GM21381 (cell line): ENCODE results near the gene CSNK2B.

Experiments
- ATAC-seq: cut with Tn5 transposase; IDR thresholded peaks from one replicate; pipeline ENCODE4 v1.9.1; 2021; ENCODE audit warnings: mild to moderate bottlenecking, moderate library complexity; ENCODE audit not compliant: unreplicated experiment

The CSNK2B gene

DNA sequence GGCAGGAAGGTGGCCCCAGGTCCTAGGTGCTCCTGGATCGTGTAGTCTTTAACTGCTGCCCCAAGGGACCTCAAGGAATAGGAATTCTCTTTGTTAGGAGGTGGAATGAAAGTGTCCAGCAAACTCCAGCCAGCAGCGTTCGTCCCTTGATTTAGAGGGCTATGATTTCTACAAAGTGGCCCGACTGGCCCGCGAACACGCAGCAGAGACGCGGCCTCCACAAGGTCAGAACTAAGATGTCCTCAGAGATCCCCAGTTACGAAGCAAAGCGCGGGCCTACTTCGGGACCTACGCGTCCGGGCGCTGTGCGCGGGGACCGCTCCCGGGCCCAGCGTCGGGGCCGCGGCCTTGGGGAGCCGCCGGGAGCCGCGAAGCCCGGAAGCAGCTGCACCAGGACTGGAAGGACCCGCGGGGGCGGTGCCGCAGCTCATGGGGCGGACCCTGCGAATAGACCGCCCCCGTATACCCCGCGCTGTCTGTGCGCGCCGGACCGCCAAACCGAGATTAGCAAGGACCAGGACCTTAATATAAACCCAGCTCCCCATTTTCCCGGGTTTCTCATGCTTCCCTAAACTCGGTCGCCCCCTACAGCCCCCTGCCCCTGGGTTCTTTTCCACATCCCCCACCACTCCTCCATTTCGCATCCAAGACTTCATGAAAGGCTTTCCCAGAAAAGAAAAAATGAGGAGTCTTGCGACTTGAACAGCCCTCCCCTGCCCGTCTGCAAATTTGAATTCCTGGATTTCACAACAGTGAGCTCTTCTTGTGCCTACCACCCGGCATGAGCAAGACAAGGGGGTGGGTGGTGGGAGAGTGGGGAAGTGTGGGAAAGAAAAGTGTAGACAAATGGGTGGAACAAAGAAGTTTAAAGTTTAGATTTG, 5.3 kb upstream of the CSNK2B start, which contains the start of gene C6orf47:
Gene C6orf47 (minus strand): TSS at position 398 of the 881 bp plus-strand sequence. CDS start 831 bp downstream, outside the sequence.
- ATAC-seq, result peak; percentile 43

DNA sequence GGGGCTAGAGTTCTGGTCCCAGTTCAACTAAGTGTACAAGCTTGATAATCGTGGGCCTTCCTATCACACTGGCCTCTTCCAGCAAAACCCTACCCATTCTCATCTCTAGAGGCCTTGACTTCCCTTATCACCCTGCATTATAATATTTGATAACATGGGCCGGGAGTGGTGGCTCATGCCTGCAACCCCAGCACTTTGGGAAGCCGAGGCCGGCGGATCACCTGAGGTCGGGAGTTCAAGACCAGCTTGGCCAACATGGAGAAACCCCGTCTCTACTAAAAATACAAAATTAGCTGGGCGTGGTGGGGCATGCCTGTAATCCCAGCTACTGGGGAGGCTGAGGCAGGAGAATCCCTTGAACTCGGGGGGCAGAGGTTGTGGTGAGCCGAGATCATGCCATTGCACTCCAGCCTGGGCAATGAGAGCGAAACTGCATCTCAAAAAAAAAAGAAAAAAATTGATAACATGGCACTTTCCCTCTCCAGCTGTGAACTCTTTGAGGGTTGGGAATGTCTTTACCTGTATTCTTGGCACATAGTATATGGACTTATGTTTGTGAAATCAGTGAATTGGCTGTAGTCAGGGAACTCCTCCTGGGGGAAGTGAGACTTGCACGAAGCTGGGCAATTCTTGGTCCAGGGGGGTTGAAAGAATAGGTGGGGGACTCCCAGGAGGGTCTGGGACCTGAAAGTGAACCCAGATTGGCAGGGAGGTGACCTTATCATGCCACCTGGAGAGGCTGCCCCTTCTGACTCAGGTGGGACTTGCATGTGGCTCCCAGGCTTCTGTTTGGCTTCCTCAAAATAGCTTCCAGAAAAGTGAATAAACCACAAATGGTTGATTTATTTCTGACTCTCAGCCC, 4.4 kb upstream of the CSNK2B start:
- no peak for ATAC-seq

DNA sequence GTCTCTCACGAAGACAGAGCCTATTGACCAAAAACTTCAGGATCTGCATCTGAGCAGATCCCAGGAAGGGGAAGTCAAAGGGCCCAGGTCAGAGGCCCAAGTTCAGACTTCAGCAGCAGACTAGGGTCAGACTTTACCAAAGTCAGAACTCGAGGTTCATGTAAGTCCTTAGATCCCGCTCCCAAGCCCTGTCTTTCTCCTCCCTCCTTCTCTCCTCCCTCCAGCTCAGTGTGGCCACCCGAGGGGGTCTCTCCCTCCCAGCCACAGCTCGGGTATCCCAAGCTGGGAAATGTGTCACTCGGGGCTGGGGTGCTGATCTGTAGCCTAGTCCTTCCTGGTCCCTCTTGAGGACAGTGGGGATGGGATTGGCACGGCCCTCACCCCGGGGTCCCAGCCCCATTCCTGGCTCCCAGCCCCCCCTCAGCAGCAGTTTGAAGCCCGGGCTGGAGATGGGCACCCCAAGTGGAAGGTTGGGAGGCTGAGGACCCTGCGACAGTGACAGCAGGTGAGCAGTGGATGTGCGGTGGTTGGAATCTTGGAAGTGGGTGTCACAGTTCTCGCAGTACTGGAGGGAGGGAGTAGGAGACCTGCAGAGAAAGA, 3.7 kb upstream of the CSNK2B start:
- no peak for ATAC-seq

DNA sequence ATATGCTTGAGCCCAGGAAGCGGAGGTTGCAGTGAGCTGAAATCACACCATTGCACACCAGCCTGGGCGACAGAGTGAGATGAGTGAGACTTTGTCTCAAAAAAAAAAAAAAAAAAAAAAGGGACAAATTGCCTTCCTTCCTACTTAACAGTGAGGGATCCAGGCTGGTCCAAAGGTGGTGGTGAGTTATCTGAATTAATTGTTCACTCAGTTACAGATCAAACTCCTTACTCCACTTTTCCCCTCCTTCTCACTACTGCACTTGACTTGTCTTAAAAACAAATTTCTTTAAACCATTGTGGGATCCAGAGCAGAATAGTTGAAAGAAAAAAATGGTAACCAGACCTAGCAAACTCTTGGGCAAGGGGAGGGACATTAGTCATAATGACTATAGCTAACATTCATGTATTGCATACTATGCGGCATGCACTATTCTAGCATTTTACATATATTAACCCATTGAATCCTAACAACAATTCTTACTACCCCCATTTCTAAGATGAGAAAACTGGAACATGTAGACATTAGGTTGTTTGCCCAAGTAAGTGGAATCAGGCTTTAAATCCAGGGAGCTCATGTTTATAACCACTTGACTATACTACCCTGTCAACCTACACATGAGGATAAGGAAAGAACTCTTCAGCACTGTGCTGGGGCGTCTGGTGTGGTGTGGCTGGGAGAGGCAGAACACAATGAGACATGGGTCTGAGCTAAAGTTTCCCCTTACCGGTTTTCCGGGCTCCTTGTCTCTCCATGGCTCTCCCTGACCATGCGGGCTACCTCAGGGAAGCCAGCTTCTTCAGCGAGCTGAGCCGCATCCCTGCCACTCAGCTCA, 2.5 kb upstream of the CSNK2B start:
- ATAC-seq, result no peak

DNA sequence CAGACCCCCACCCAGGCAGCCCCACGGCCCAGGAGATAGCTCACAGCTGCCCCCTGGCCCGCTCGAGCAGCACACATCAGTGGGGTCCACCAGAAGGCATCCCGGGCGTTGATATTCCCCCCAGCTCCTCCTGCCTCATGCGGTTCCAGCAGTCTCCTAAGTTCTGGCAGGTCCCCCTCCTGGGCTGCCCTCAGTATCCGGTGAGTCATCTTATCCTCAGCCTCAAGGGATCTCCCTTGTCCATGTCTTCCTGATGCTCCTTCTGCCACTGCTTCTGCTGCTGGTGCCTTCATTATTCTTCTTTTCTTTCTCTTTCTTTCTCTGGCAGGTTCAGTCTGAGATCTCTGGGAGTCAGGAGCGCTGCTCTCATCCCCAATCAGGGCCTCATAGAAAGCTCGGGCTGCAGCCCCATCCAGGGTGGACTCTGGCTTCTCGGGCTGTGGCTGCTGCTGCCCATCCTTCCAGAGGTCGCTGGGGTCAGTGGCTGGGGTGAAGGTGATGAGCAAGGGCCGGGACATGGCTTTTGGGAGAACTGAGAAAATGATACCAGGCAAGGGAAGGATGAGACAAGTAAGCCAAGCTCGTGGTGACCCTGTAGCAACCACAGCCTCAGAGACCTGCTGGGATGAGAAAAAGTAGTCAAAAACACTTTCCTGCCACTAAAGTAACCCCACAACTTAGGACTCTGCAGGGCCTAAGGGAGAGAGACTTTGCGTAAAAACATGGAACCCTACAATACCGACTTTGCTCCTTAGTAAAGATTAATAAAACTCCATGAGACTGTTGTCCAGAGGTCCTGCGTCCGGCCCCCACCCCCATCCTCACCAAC, 1.7 kb upstream of the CSNK2B start:
- ATAC-seq, result no peak

DNA sequence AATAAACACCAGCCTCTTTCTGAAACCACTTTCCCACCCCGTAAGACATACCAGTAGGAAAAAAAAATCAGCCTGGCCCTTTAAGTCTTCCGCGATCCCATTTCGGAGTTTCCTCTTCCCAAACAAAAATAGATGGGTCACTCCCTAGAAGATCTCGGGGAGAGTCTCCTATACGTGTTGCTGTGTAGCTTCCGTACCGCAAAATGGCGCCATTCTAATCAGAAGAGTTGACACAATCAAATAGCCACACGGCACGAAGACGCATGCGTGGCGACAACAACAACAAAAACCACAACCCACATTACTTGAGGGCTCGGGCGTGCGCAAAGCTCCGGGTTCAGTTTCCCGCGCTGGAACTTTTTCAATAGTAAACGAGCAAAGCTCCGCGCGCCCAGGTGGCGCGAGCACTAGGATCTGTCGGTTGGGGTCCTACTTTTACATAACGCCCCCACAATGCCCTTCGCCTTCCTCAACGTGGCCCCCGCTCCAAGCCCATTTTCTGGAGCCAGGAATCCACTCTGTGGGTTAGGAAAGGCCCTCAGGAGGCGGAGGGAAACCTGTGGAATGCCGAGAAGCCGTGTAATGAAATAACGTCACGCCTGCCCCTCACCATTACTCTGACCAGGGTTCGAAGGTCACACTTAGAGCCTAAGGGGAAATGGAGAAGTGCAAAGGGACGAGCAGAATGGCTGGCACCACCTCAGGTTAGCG, 935 bp upstream of the CSNK2B start, which contains the start of gene GPANK1:
Gene GPANK1 (minus strand): TSS at position 208 of the 711 bp plus-strand sequence. CDS start 519 bp downstream, outside the sequence.
- ATAC-seq, result peak; percentile 31

DNA sequence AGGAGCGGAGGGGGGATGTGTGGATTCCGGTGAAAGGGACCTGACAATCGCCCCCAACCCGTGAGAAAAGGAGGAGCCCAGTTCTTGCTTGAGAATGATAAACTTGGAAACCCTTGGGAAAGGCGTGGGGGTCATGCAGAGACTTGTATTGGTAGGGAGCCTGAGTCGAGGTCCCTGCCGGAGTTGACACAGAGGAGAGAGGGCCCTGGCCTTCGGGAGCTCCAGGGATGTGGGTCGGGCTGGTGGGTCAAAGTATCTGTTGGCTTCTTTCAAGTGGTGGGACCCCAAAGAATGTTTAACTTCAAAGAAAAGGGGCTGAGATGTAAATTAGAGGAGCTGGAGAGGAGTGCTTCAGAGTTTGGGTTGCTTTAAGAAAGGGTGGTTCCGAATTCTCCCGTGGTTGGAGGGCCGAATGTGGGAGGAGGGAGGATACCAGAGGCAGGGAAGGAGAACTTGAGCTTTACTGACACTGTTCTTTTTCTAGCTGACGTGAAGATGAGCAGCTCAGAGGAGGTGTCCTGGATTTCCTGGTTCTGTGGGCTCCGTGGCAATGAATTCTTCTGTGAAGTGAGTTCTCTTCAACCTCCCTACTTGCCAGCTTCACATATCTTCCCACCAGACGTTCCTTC, 571 bp downstream of the CSNK2B start:
- ATAC-seq, result no peak

DNA sequence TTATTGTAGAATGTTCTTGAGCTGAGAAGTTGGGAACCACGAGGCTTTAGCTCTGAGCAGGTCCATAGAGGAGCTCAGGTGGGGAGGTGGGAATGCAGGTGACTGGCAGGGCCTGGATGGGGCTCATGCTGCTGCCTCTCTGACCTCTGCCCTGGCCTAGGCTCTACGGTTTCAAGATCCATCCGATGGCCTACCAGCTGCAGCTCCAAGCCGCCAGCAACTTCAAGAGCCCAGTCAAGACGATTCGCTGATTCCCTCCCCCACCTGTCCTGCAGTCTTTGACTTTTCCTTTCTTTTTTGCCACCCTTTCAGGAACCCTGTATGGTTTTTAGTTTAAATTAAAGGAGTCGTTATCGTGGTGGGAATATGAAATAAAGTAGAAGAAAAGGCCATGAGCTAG, 3.8 kb downstream of the CSNK2B start, which contains the start of gene LY6G5B:
Gene LY6G5B (plus strand): TSS at position 301 of the 400 bp plus-strand sequence. CDS start 975 bp downstream, outside the sequence.
- no peak for ATAC-seq

DNA sequence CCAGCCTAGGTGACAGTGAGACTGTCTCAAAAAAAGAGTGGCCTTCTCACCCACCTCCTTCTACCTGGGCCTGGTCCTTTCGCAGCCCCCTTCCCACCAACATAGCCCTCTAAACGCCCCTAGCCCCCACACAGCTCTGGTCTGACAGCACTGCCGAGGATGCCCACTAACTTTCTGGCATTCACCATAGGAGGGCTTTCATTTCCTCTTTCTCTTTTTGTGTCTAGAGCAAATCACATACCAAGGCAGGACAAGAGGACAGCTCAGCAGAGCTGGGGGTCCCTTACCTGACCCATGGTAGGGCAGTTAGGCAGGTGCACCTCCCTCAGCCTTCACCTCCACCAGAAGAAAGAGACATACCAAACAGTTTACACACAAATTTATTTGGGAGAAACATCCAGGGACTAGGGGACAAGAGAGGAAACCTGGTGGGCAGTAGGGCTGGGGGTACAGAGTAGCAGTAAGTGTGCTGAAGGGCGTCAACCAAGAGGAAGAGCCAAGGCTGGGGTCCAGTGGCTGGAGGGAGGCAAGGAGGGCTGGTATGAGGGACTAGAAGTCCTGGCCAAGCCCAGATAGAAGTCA, 10.5 kb downstream of the CSNK2B start:
- no peak for ATAC-seq

DNA sequence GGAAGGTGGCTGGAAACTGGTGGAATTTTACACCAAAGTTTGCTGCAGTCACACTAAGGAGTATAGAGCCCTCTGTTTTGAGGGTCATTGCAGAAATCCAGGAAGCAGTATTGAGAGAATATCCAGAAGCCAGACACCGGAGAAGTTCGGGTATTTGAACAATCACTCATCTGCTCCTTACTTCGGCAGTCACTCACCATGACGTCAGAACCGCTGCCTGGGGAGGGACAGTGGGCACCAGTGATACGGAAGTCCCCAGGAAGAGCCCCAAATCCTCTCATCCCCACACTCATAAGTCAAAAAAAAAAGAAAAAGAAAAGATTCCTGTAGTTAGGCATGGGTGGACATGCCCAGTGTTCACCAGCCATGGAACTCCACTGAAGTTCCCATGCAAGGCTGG, 11.0 kb downstream of the CSNK2B start:
- no peak for ATAC-seq

DNA sequence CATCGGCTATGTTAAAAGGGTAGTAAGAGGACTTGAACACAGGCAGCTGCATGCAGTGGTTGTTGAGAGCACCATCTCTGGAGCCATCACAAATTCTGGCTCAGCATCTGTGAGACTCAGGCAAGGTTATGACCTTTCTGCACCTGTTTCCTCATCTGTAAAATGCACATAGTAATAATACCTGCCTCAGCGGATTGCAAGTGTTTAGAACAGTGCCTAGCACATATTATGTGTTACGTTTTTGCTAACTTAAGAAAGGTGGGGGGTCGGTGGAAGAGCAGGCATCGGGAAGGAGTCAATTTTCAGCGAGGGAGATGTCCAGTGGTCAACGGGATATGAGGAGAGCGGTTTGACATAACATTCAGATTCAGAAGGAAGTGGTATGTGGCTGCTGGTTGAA, 12.1 kb downstream of the CSNK2B start:
- no peak for ATAC-seq

DNA sequence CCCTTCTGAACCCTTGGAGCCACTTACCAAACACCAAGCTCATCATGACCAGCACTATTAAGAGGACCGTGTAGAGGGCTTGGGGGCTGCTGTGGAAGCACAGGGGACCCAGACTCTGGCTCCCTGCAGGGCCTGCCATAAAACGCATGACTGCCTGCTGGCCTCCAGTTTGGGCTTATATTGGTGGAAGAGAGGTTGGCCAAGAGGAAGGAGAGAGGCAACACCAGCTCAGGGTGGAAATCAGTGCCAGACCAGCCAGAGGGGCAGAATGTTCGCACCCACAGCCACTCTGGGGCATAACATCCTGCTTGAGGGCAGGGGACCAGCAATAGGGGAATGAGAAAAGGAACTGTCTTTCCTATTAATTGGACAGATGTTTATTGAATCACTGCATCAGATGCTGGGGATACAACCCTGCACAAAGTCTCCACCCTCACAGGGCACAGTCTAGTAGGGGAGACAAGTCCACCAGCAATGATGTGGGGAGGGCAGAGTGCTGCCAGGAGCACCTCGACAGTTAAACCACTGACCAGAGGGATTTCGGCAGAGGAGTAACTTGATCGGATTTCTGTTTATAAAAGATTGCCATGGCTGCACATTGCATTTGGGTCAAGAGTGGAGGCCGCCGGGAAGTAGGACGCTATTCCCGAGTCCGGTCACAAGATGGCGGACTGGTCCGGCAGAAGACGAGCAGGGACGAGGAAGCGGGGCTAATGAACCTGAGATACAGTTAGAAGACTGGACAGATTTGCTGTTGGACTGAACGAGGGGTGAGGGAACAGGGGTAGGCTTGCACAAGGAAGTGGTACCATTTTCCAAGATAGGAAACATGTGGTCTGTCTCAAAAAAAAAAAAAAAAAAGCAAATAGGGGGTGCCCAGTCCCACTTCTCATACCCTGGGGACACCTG, 14.6 kb downstream of the CSNK2B start, which contains the start of gene LY6G5C:
Gene LY6G5C (minus strand): TSS at position 842 of the 909 bp plus-strand sequence. CDS start 694 bp downstream, at position 148.
- no peak for ATAC-seq

DNA sequence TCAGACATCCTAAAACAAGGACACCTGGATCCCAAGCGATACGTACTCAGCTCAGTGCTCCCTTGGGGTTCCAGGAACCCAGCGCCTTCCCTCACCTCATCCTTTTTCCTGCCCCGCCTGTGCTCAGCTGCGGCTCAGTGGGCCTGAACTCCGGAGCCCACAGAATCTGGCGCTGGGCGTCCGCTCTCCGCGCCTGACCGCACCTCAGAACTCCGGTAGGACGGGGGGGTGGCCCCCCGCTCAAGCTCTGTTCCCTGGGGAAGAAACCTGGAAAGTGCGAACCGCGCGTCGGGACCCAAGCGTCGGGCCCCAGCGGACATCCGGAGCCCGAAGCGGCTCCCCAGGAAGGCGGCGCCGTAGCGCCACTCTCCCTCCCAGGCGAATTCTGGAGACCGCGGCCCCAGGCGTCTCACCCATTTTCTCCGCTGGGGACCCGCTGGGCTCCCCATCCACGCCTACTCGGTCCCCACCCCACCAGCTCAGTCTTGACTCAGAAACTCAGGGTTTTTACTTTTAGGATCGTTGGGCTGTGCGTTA, 15.3 kb downstream of the CSNK2B start:
- ATAC-seq, result no peak

DNA sequence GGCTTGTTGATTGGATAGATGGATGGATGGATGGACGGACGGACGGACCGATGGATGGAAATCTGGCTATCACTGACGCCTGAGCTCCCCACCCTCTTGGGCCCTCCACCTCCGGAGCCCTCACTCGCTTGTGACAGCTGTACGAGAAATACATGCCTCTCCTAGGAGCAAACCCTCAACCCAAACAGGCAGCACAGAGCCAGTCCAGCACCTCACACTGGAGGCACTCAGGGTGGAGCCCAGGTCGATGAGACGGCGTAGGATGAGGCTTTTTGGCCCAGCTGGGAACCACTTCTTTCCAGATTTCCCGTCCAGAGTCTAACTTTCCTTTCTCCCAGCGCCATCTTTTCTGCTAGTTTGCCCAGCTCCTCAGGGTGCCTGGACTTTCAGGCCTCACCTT, 17.7 kb downstream of the CSNK2B start:
- ATAC-seq, result no peak

DNA sequence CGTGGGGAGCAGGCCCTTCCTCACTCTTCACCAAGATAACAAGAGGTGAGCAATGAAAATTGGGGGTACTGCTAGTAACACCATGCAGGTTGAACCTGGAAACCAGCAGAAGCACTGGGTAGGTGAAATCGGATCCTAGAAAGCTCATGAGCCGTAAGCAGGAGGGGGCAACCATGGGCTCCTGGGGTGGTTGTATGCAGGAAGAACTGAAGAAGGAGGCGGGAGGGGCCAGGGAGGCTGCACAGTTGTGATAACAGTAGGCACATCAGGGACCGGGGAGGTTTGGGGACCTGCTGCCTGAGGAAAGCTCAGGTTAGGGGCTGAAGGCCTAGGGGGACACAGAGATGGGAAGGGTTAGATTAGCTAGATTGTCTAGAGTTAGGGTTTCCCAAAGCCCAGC, 20.6 kb downstream of the CSNK2B start:
- no peak for ATAC-seq

DNA sequence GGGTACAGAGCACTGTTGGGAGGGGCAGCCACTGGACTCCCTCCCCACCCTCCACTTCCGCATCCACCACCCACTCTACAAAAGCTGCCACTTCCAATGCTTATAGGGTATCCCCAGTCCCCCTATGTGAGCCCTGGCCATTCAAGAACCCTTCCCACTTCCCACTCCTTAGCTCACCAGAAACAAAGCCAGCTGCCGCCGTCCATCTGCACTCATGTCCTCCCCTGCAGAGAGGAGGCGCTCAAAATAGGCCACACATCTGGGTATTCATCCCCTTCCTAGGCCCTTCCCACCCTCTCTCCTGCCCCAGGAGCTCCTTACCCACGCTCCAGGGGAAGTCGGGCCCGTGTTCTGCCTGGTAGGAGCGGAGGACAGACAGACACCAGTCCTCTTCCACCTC, 21.4 kb downstream of the CSNK2B start:
- no peak for ATAC-seq
